Smooth muscle cell (in vitro differentiated cells): ENCODE results near the gene TCF20. TPM values are rescaled to one million over a fixed set of nuclear protein-coding genes. Genes with fewer than 3 reads are reported as not detected.
A peak's percentile ranks its signal among the peaks of the same experiment; 100 is the strongest.

Experiments used
- DNase-seq: peaks from one replicate; lab custom pipeline; 2025; ENCODE audit not compliant: unreplicated experiment; lab: John Stamatoyannopoulos, UW
- H2AFZ ChIP-seq: fragments of 200-600 bp; sonication (generic); 2 replicates; pipeline ENCODE4 v1.6.0; 2016; ENCODE audit warnings: antibody characterized with exemption, low read depth, mild to moderate bottlenecking
- H3F3A ChIP-seq: fragments of 200-600 bp; sonication (generic); 2 replicates; pipeline ENCODE4 v1.6.0; 2017; ENCODE audit warnings: antibody characterized with exemption, low read depth
- H3K27ac ChIP-seq: fragments of 200-600 bp; sonication (generic); 2 replicates; pipeline ENCODE4 v1.5.1; 2016; ENCODE audit warnings: low read depth, mild to moderate bottlenecking
- H3K27me3 ChIP-seq: fragments of 200-600 bp; sonication (generic); 2 replicates; pipeline ENCODE4 v1.6.1; 2016; ENCODE audit warnings: low read depth, mild to moderate bottlenecking
- H3K36me3 ChIP-seq: fragments of 200-600 bp; sonication (generic); 2 replicates; pipeline ENCODE4 v1.5.1; 2016; ENCODE audit warnings: low read depth
- H3K4me1 ChIP-seq: fragments of 200-600 bp; sonication (generic); 2 replicates; pipeline ENCODE4 v1.5.1; 2016; ENCODE audit warnings: low read depth
- H3K4me2 ChIP-seq: fragments of 200-600 bp; sonication (generic); 2 replicates; pipeline ENCODE4 v1.6.0; 2016; ENCODE audit warnings: mild to moderate bottlenecking
- H3K4me3 ChIP-seq: fragments of 200-600 bp; sonication (generic); 2 replicates; pipeline ENCODE4 v1.5.1; 2016; ENCODE audit warnings: mild to moderate bottlenecking
- H3K79me2 ChIP-seq: fragments of 200-600 bp; sonication (generic); 2 replicates; pipeline ENCODE4 v1.6.0; 2016; ENCODE audit warnings: low read depth, mild to moderate bottlenecking
- H3K9ac ChIP-seq: fragments of 200-600 bp; sonication (generic); 2 replicates; pipeline ENCODE4 v1.6.0; 2016; ENCODE audit warnings: low read depth
- H3K9me3 ChIP-seq: fragments of 200-600 bp; sonication (generic); replicated peaks from 2 replicates; pipeline ENCODE4 v1.5.1; 2016; ENCODE audit warnings: low read depth
- H4K20me1 ChIP-seq: fragments of 200-600 bp; sonication (generic); 2 replicates; pipeline ENCODE4 v1.6.0; 2016; ENCODE audit warnings: low read depth
- WGBS: methylation state at CpG from one replicate; pipeline ENCODE4 v1.1.7; 2016; ENCODE audit warnings: low lambda C conversion rate; 5-methylcytosine and 5-hydroxymethylcytosine counted together
- polyA plus RNA-seq: library from polyadenylated mRNA; unstranded; fragments of >200 nt; fragmentation: Nextera tagmentation; extraction: Ambion mirVana; gene quantifications from 2 replicates; pipeline ENCODE4 v1.2.1, GENCODE V29; 2016
- total RNA-seq: library from RNA; depleted of rRNA; stranded (reverse); fragments of >200 nt; gene quantifications from 2 replicates; pipeline ENCODE4 v1.2.3, GENCODE V29; 2014
- TF ChIP-seq, protein P1 (sequence below): fragments of 200-600 bp; sonication (generic); IDR thresholded peaks from 2 replicates; pipeline ENCODE4 v1.5.1; 2017; ENCODE audit warnings: borderline replicate concordance, mild to moderate bottlenecking, antibody characterized with exemption; ENCODE audit not compliant: insufficient read depth, poor library complexity, severe bottlenecking

TCF20 gene
- total and polyA plus RNA-seq, 2 experiments from 2014 or later = 3.7 to 23.3 TPM

DNA sequence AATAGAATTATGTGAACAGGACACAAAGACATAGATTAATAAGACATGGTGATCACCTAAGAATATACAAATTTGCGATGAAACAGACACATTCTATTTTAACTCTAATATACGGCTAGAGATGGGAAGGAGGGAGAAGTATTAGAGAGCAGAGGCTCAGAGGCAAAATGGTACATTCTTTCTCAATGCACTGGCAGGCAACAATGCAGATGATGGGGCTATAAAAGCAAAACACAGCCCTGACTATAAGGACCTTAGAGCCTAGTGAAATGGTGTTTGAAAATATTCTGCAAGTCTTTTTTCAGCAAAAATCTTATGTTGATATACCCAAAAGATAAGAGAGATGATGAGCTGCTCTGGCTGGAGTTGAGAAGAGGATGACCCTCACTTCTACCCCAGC is 13.1 kb downstream of the TCF20 start:
- Histone ChIP-seq H3K79me2 (peaks cover 89% of the 10 kb centered on the region), H3K4me2 (peak overlapping the region; percentile 4), H3K4me1 (peaks cover 5% of the 10 kb centered on the region), H3K9me3 (no peaks in the 10 kb centered on the region), H3F3A (peaks cover 3% of the 10 kb centered on the region), H2AFZ (no peak overlapping the region), H3K27me3 (no peaks in the 10 kb centered on the region), H3K27ac (no peak overlapping the region), H3K4me3 (no peak overlapping the region), H4K20me1 (peaks cover 100% of the 10 kb centered on the region), H3K9ac (no peak overlapping the region), H3K36me3 (no peaks in the 10 kb centered on the region)
- TF ChIP-seq, protein P1, sequence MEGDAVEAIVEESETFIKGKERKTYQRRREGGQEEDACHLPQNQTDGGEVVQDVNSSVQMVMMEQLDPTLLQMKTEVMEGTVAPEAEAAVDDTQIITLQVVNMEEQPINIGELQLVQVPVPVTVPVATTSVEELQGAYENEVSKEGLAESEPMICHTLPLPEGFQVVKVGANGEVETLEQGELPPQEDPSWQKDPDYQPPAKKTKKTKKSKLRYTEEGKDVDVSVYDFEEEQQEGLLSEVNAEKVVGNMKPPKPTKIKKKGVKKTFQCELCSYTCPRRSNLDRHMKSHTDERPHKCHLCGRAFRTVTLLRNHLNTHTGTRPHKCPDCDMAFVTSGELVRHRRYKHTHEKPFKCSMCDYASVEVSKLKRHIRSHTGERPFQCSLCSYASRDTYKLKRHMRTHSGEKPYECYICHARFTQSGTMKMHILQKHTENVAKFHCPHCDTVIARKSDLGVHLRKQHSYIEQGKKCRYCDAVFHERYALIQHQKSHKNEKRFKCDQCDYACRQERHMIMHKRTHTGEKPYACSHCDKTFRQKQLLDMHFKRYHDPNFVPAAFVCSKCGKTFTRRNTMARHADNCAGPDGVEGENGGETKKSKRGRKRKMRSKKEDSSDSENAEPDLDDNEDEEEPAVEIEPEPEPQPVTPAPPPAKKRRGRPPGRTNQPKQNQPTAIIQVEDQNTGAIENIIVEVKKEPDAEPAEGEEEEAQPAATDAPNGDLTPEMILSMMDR = no peak
- no peak for DNase-seq
- WGBS = 82% methylated on average over 2 of the region's 2 CpGs

DNA sequence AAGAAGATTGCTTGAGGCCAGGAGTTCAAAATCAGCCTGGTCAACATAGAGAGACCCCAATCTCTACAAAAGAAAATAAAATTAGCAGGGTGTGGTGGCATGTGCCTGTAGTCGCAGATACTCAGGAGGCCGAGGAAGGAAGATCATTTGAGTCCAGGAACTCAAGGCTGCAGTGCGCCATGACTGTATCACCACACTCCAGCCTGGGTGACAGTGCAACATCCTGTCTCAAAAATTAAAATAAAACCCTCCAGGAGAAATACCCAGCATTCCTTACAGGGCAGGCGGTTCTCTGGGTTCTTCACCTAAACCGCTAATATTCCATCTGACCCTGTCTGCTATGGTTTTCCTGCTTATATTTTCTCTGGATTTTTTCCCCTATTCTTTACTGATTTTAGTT is 13.5 kb downstream of the TCF20 start:
- no peak overlapping the region for H3K27ac ChIP-seq
- no peak overlapping the region for H3K4me3 ChIP-seq
- peaks cover 5% of the 10 kb centered on the region for H3K4me1 ChIP-seq
- peaks cover 3% of the 10 kb centered on the region for H3F3A ChIP-seq
- peaks cover 100% of the 10 kb centered on the region for H4K20me1 ChIP-seq
- H3K27me3 ChIP-seq = no peaks in the 10 kb centered on the region
- H3K79me2 ChIP-seq = peaks cover 89% of the 10 kb centered on the region
- 92% methylated on average over 5 of the region's 5 CpGs for WGBS
- DNase-seq = no peak
- TF ChIP-seq, protein P1 = no peak
- H3K9me3 ChIP-seq = no peaks in the 10 kb centered on the region
- no peaks in the 10 kb centered on the region for H3K36me3 ChIP-seq
- H3K9ac ChIP-seq = no peak overlapping the region
- H3K4me2 ChIP-seq = peak overlapping the region; percentile 4
- H2AFZ ChIP-seq = no peak overlapping the region

DNA sequence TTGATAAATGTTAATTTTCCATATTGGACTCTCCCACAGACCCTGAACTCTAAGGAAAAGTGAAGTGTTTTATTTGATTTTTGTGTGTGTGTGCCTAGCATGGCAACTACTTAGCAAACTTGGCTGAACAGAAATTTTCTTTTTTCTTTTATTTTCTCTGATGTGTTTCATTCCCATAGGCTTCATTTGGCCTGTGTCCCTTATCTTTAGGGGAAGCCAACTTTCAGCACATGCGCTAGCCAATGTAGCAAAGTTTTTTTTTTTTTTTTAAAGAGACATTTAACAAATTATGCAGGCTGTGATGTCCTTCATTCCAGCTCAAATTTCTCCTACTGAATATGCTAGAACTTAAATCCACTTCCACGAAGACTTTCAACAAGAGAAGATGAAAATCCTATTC is 14.2 kb downstream of the TCF20 start:
- Histone ChIP-seq H3K79me2 (peaks cover 87% of the 10 kb centered on the region), H3K9me3 (no peaks in the 10 kb centered on the region), H3K4me3 (no peak overlapping the region), H3K4me2 (no peak overlapping the region), H3K4me1 (peaks cover 5% of the 10 kb centered on the region), H3K36me3 (no peaks in the 10 kb centered on the region), H4K20me1 (peaks cover 100% of the 10 kb centered on the region), H3K27ac (no peak overlapping the region), H3F3A (peaks cover 3% of the 10 kb centered on the region), H3K27me3 (no peaks in the 10 kb centered on the region), H3K9ac (no peak overlapping the region), H2AFZ (no peak overlapping the region)
- DNase-seq = no peak
- 85% methylated on average over 2 of the region's 2 CpGs for WGBS
- TF ChIP-seq, protein P1 = no peak

DNA sequence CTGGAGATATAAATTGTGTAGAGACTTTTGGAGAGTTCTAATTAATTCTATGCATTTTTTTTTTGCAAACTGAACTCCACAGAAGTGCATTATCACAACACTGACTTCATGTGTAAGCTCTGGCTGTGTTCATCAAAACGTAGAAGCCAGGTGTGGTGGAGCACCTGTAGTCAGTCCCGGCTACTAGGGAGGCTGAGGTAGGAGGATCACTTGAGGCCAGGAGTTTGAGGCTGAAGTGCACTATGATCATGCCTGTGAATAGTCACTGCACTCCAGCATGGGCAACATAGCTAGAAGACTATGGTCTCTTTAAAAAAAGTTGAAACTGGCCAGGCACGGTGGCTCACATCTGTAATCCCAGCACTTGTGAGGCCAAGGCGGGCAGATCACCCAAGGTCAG is 20.6 kb downstream of the TCF20 start:
- DNase-seq = no peak
- no peaks in the 10 kb centered on the region for H3K27me3 ChIP-seq
- H2AFZ ChIP-seq = no peak overlapping the region
- no peaks in the 10 kb centered on the region for H3K36me3 ChIP-seq
- H4K20me1 ChIP-seq = peaks cover 100% of the 10 kb centered on the region
- H3K79me2 ChIP-seq = peaks cover 65% of the 10 kb centered on the region
- TF ChIP-seq, protein P1 = no peak
- no peaks in the 10 kb centered on the region for H3F3A ChIP-seq
- no peaks in the 10 kb centered on the region for H3K4me1 ChIP-seq
- H3K9me3 ChIP-seq = no peaks in the 10 kb centered on the region
- no peak overlapping the region for H3K9ac ChIP-seq
- H3K4me3 ChIP-seq = no peak overlapping the region
- H3K4me2 ChIP-seq = no peak overlapping the region
- 88% methylated on average over 4 of the region's 4 CpGs for WGBS
- H3K27ac ChIP-seq = no peak overlapping the region
